Fibroblast of skin of scalp (primary cell): ENCODE measurements around the gene TTYH3.

ENCODE experiments used
- DNase-seq: peaks from one replicate; pipeline ENCODE4 v3.0.0-alpha.2; 2013

TTYH3 gene

DNA sequence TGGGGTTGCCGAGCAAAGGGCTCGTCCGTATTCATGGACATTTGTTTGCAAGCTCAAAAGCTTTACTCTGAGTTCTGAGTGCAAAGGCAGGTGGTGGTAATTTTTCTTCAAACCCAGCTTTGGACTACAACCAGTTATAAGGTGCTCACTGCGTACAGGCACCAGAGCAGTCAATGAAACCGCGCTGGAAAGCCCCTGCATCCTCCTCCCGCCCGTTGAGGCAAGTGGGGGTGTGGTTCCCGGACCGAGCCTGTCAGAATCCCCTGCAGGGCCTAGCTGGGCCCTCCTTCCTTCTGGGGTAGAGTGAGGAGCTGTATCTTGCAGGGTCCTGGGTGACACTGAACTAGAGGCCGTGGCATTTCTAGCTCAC, 78.5 kb downstream of the TTYH3 start:
- DNase-seq = no peak

DNA sequence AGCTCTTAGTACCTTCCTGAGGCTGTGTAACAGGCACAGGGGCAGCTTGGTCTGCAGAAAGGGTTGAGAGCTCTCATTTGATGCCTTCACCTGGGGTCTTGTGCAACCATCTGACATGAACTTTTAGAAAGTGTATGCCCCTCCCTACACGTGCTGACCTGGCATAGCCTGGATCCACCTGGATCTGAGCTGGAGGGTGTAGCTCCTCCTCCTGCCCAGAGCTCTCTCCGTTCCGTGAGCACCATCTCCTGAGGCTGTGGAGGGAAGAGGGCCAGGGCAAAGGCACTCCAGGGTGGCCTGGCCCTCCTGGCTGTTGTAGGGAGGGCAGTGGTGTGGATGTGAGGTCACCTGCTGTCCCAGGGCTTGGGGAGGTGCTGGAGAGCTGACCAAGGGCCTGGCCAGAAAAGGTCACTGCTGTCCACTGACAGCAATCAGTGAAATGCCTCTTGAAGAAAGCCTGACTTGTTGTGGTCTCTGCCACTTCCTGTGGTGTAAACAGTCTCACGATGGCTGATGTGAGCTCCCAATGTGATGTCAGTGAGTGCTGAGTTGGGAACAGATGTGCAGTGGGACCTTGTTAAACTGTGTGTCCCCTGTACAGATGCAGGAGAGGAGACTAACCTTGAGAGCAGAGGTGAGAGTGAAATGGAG, 79.2 kb downstream of the TTYH3 start:
- no peak for DNase-seq

DNA sequence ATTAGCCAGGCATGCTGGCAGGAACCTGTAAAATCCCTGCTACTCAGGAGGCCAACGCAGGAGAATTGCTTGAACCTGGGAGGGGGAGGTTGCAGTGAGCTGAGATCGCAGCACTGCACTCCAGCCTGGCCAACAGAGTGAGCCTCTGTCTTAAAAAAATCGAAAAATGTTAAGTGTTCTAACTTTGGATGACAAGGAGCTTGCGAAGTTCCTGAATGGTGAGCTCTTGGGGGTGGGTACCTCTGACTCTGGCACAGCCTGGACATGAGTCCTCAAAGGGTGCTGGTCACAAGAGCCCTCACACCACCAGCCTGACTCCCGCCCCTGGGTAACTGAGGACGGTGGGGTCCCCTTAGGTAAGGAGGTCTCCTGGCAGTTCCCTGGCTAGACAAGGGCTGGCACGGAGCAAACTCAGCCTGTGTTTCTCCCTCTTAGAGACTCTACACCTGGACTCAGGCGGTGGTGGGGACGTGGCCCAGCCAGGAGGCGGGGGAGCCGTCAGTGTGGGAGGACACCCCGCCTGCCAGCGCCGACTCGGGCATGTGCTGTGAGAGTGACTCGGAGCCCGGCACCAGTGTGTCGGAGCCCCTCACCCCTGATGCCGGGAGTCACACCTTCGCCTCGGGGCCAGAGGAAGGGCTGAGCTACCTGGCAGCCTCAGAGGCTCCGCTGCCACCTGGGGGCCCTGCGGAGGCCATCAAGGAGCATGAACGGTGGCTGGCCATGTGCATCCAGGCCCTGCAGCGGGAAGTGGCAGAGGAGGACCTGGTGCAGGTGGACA, 80.3 kb downstream of the TTYH3 start:
- DNase-seq = no peak

DNA sequence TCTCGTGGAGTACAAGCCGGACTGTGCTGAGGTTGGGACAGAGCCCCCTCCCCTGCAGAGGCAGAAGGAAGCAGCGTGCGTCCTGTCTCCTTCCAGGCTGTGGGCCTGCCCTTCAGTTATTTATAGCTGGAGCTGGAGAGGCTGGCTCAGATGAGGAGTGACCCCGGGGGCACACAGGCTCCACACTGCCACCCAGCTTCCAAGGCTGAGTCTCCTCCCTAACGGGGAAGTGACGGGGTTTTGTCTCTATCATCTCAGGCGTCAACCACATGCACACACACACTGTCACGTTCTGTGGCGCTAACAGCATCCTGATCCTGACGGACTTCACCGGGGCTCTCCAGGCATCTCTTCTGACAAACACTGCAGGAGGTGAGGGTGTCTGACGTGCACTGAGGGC, 81.6 kb downstream of the TTYH3 start:
- no peak for DNase-seq

DNA sequence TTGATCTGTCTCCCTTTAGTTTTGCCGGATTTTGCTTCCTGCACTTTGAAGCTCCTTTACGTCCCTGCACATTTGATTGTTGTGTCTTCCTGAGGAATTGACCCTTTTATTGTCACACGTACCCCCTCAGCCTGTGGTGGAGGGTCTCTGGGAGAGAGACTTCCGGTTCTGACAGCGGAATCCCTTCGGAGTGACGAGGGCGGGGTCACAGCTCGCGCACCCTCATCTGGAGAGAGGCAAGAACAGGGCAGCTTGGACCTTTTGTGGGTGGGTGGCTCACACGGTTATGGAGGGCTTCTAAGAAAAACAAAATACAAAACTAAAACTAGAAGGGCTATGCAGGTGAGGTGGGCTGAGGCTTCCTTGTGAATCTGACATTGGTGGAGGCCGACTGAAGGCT, 82.2 kb downstream of the TTYH3 start:
- DNase-seq = no peak
